SK-N-SH (cell line): ENCODE data around the gene FGD6. TPM values are rescaled to one million over a fixed set of nuclear protein-coding genes. Genes with fewer than 3 reads are reported as not detected.
"Not testable (repeated sequence)": the region's sequence is repeated elsewhere in the genome, so short reads cannot be mapped to it uniquely, and the experiment has no call there.

Experiments
- CTCF ChIA-PET: fragments of 300-600, 350-600 bp; formaldehyde crosslinking; extraction: SDS; loops from one replicate; lab custom pipeline; 2021; lab: Yijun Ruan, JAX
- POLR2A ChIA-PET: fragments of 350-600 bp; sonication (Branson Sonifier 250); formaldehyde crosslinking; extraction: SDS; loops from one replicate; lab custom pipeline; 2020; ENCODE audit warnings: antibody characterized with exemption, inconsistent platforms; lab: Yijun Ruan, JAX
- DNase-seq: peaks from one replicate; pipeline ENCODE4 v3.0.0; 2012
- H2AFZ ChIP-seq: fragments of 200-600 bp; sonication (generic); 2 replicates; pipeline ENCODE4 v1.8.1; 2016; ENCODE audit warnings: antibody characterized with exemption, mild to moderate bottlenecking, low read depth
- H3F3A ChIP-seq: fragments of 200-600 bp; sonication (generic); replicated peaks from 2 replicates; pipeline ENCODE3; 2016; ENCODE audit warnings: antibody characterized with exemption, mild to moderate bottlenecking; ENCODE audit not compliant: insufficient read depth
- H3K27ac ChIP-seq, 2 experiments: fragments of 200-500 bp in 1 of 2; fragments of 200-600 bp in 1 of 2; sonication (Bioruptor generic) in 1 of 2; sonication (generic), shearing (Covaris generic) in 1 of 2; 2 replicates each; pipeline versions ENCODE4 v1.5.1 to v1.6.1; 2014 to 2016; ENCODE audit warnings: low read depth in 2 of 2, inconsistent platforms in 1 of 2, low read length in 1 of 2, mild to moderate bottlenecking in 1 of 2, mixed read lengths in 1 of 2
- H3K27me3 ChIP-seq: fragments of 200-600 bp; sonication (generic), shearing (Covaris generic); 2 replicates; pipeline ENCODE4 v1.6.1; 2016; ENCODE audit warnings: mixed run types; ENCODE audit not compliant: insufficient read depth
- H3K36me3 ChIP-seq, 2 experiments: fragments of 200-500 bp in 1 of 2; fragments of 200-600 bp in 1 of 2; sonication (Bioruptor generic) in 1 of 2; sonication (generic) in 1 of 2; replicated peaks in 1 of 2; 2 replicates each; pipeline versions ENCODE3 to v1.5.1; 2014 to 2016; ENCODE audit warnings: low read length in 1 of 2, mild to moderate bottlenecking in 1 of 2; ENCODE audit not compliant: insufficient read depth in 2 of 2, control insufficient read depth in 1 of 2
- H3K4me1 ChIP-seq, 2 experiments: fragments of 200-500 bp in 1 of 2; fragments of 200-600 bp in 1 of 2; sonication (Bioruptor generic) in 1 of 2; sonication (generic), shearing (Covaris generic) in 1 of 2; 2 replicates each; pipeline versions ENCODE4 v1.5.1 to v1.6.1; 2014 to 2016; ENCODE audit warnings: low read depth in 1 of 2, low read length in 1 of 2, mixed run types in 1 of 2; ENCODE audit not compliant: insufficient read depth in 2 of 2, control insufficient read depth in 1 of 2
- H3K4me2 ChIP-seq: fragments of 200-600 bp; sonication (generic), shearing (Covaris generic); 2 replicates; pipeline ENCODE4 v1.6.1; 2017; ENCODE audit warnings: mixed run types
- H3K4me3 ChIP-seq, 2 experiments: fragments of 200-500 bp in 1 of 2; fragments of 200-600 bp in 1 of 2; sonication (Bioruptor generic) in 1 of 2; sonication (generic), shearing (Covaris generic) in 1 of 2; 2 replicates each; pipeline versions ENCODE4 v1.5.1 to v1.8.1; 2014 to 2016; ENCODE audit warnings: low read depth in 2 of 2, inconsistent platforms in 1 of 2, low read length in 1 of 2, mild to moderate bottlenecking in 1 of 2, mixed read lengths in 1 of 2, moderate library complexity in 1 of 2
- H3K79me2 ChIP-seq: fragments of 200-600 bp; sonication (generic); 2 replicates; pipeline ENCODE4 v1.8.1; 2017; ENCODE audit warnings: mild to moderate bottlenecking; ENCODE audit not compliant: insufficient read depth
- H3K9ac ChIP-seq: fragments of 200-600 bp; sonication (generic); 2 replicates; pipeline ENCODE4 v1.6.1; 2017; ENCODE audit warnings: mixed run types
- H3K9me2 ChIP-seq: fragments of 200-600 bp; sonication (generic); 2 replicates; pipeline ENCODE4 v1.6.1; 2017; ENCODE audit warnings: mixed run types
- H3K9me3 ChIP-seq: fragments of 200-600 bp; sonication (generic); 2 replicates; pipeline ENCODE4 v1.6.1; 2017; ENCODE audit warnings: mixed run types, mild to moderate bottlenecking, moderate library complexity
- H4K20me1 ChIP-seq: fragments of 200-600 bp; sonication (generic); 2 replicates; pipeline ENCODE4 v1.6.1; 2017; ENCODE audit warnings: mild to moderate bottlenecking, mixed run types; ENCODE audit not compliant: insufficient read depth
- FOSL2 ChIP-seq: IDR thresholded peaks from 2 replicates; pipeline ENCODE4 v1.4.0; 2012; ENCODE audit warnings: low read depth, mild to moderate bottlenecking, moderate library complexity, borderline replicate concordance
- MEF2A ChIP-seq: IDR thresholded peaks from 2 replicates; pipeline ENCODE4 v1.4.0; 2012; ENCODE audit warnings: low read depth, borderline replicate concordance
- MXI1 ChIP-seq: IDR thresholded peaks from 2 replicates; pipeline ENCODE4 v1.6.1; 2012; ENCODE audit warnings: mild to moderate bottlenecking, low read depth, low read length, improper control_type of control experiment
- NRF1 ChIP-seq: IDR thresholded peaks from 2 replicates; pipeline ENCODE4 v1.6.1; 2012; ENCODE audit warnings: low read depth, mild to moderate bottlenecking, low read length
- SMC3 ChIP-seq: IDR thresholded peaks from 2 replicates; pipeline ENCODE4 v1.6.1; 2012; ENCODE audit warnings: low read depth, low read length, improper control_type of control experiment
- TAF1 ChIP-seq: IDR thresholded peaks from 2 replicates; pipeline ENCODE4 v1.6.1; 2012; ENCODE audit warnings: low read depth, mild to moderate bottlenecking, low read length, moderate library complexity, borderline replicate concordance
- TEAD4 ChIP-seq: IDR thresholded peaks from 2 replicates; pipeline ENCODE4 v1.4.0; 2012; ENCODE audit warnings: mild to moderate bottlenecking, borderline replicate concordance; ENCODE audit not compliant: insufficient read depth
- USF2 ChIP-seq: fragments of 150-350 bp; IDR thresholded peaks from 2 replicates; pipeline ENCODE4 v1.6.1; 2017; ENCODE audit warnings: antibody characterized with exemption, low read length, low read depth, borderline replicate concordance
- YY1 ChIP-seq: IDR thresholded peaks from 2 replicates; pipeline ENCODE4 v1.4.0; 2012; ENCODE audit warnings: low read depth, mild to moderate bottlenecking
- ZBTB33 ChIP-seq: IDR thresholded peaks from 2 replicates; pipeline ENCODE4 v1.4.0; 2012; ENCODE audit warnings: low read depth, borderline replicate concordance
- WGBS: methylation state at CpG from one replicate; pipeline ENCODE4 v1.1.6; 2017; ENCODE audit warnings: low lambda C conversion rate; 5-methylcytosine and 5-hydroxymethylcytosine counted together
- polyA plus RNA-seq, 3 experiments: library from polyadenylated mRNA; depleted of rRNA; stranded (reverse); fragments of >200 nt; gene quantifications; 2 replicates each; pipeline ENCODE4 v1.2.3, GENCODE V29; 2012

FGD6 gene
- polyA plus RNA-seq, 1 of the 3 experiments (the other 2 are of a cell fraction) = 2.8 TPM

GRCh38 chr12:95241761-95242506 is 24.7 kb upstream of the FGD6 start:
- CTCF ChIA-PET = interaction anchor here (0.8 kb wide), 1 partner anchor 22 kb away, joined by 3 read pairs; no protein-coding TSS in a partner anchor
- peaks cover 23% of the 10 kb centered on the region for H4K20me1 ChIP-seq
- POLR2A ChIA-PET = no interaction called here

DNA sequence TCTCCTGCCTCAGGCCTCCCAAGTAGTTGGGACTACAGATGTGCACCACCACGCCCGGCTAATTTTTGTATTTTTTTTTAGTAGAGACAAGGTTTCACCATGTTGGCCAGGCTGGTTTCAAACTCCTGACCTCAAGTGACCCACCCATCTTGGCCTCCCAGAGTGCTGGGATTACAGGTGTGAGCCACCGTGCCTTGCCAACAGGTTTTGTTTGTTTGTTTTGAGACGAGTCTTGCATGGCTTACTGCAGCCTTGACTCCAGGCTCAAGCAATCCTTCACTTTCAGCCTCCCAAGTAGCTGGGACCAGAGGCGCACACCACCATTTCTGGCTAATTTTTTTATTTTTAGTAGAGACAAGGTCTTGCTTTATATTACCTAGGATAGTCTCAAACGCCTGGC is 23.9 kb upstream of the FGD6 start:
- Histone ChIP-seq H3K79me2 (peaks cover 98% of the 10 kb centered on the region), H3F3A (peaks cover 11% of the 10 kb centered on the region), H4K20me1 (peaks cover 19% of the 10 kb centered on the region), H3K36me3 (peaks cover 5 to 48% of the 10 kb centered on the region in 2 experiments)
- H2AFZ ChIP-seq, CTCF ChIA-PET, H3K27ac ChIP-seq, H3K4me3 ChIP-seq, H3K9me2 ChIP-seq, H3K4me1 ChIP-seq, H3K27me3 ChIP-seq, H3K4me2 ChIP-seq, DNase-seq, H3K9ac ChIP-seq, H3K9me3 ChIP-seq: not testable (repeated sequence)
- POLR2A ChIA-PET = interaction anchor here (0.7 kb wide), 1 partner anchor 24 kb away, joined by 3 read pairs; the partner anchor contains the start of genes FGD6 and VEZT
- 93% methylated on average over 6 of the region's 6 CpGs for WGBS

More at GRCh38 chr12:95241761-95242506, 24.7 kb upstream of the FGD6 start:
- H3K9me2 ChIP-seq = no peaks in the 10 kb centered on the region
- WGBS = 96% methylated on average over 4 of the region's 4 CpGs
- H3K79me2 ChIP-seq = peaks cover 96% of the 10 kb centered on the region
- H3K9ac ChIP-seq = no peak overlapping the region
- no peaks in the 10 kb centered on the region for H3K27me3 ChIP-seq
- H3K4me3 ChIP-seq = no peak overlapping the region
- H2AFZ ChIP-seq = no peak overlapping the region
- no peak for DNase-seq
- H3F3A ChIP-seq = peaks cover 15% of the 10 kb centered on the region
- H3K9me3 ChIP-seq = no peaks in the 10 kb centered on the region
- H3K4me2 ChIP-seq = no peak overlapping the region
- peaks cover 5 to 44% of the 10 kb centered on the region in 2 experiments for H3K36me3 ChIP-seq
- no peak for TF ChIP-seq FOSL2
- TF ChIP-seq SMC3 = no peak
- TF ChIP-seq USF2 = no peak
- TF ChIP-seq TAF1 = no peak
- no peak for TF ChIP-seq TEAD4
- no peak for TF ChIP-seq ZBTB33
- no peak for TF ChIP-seq MXI1
- TF ChIP-seq NRF1 = no peak
- TF ChIP-seq YY1 = no peak
- TF ChIP-seq MEF2A = no peak
- H3K27ac ChIP-seq = no peak overlapping the region
- H3K4me1 ChIP-seq = peaks cover 0 to 12% of the 10 kb centered on the region in 2 experiments; a peak in 2 of 4 replicates
